C4-2B (cell line): ENCODE results near the gene B4GALNT3.

Experiments used
- ZFX ChIP-seq: fragments of 450-650 bp; IDR thresholded peaks from 2 replicates; pipeline ENCODE4 v1.6.1; 2017
- TF ChIP-seq, protein P1 (sequence below): fragments of 450-650 bp; conservative IDR thresholded peaks from 2 replicates; pipeline ENCODE4 v1.5.1; 2017; ENCODE audit warnings: mild to moderate bottlenecking

DNA sequence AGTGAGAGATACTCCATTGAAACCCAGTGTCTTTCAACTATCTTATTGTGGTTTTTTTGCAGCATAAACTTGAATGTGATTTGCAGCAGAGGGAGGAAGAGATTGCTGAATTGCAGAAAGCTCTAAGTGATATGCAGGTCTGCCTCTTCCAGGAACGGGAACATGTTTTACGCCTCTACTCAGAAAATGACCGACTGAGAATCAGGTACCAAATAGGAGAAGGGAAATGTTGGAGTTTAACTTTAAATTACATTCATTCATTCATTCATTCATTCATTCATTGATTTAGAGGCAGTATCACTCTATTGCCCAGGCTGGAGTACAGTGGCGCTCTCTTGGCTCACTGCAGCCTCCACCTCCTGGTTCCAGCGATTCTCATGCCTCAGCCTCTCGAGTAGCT is 41.3 kb upstream of the B4GALNT3 start:
- TF ChIP-seq, protein P1, sequence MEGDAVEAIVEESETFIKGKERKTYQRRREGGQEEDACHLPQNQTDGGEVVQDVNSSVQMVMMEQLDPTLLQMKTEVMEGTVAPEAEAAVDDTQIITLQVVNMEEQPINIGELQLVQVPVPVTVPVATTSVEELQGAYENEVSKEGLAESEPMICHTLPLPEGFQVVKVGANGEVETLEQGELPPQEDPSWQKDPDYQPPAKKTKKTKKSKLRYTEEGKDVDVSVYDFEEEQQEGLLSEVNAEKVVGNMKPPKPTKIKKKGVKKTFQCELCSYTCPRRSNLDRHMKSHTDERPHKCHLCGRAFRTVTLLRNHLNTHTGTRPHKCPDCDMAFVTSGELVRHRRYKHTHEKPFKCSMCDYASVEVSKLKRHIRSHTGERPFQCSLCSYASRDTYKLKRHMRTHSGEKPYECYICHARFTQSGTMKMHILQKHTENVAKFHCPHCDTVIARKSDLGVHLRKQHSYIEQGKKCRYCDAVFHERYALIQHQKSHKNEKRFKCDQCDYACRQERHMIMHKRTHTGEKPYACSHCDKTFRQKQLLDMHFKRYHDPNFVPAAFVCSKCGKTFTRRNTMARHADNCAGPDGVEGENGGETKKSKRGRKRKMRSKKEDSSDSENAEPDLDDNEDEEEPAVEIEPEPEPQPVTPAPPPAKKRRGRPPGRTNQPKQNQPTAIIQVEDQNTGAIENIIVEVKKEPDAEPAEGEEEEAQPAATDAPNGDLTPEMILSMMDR = no peak
- no peak for TF ChIP-seq ZFX
